GM19238 (cell line): Measurements from ENCODE around the gene TMEM134.
"Not testable (repeated sequence)": the region's sequence is repeated elsewhere in the genome, so short reads cannot be mapped to it uniquely, and the experiment has no call there.

ENCODE experiments used
- DNase-seq: peaks from one replicate; pipeline ENCODE4 v3.0.0; 2011; ENCODE audit warnings: low spot score; ENCODE audit not compliant: insufficient read length

Gene TMEM134

DNA sequence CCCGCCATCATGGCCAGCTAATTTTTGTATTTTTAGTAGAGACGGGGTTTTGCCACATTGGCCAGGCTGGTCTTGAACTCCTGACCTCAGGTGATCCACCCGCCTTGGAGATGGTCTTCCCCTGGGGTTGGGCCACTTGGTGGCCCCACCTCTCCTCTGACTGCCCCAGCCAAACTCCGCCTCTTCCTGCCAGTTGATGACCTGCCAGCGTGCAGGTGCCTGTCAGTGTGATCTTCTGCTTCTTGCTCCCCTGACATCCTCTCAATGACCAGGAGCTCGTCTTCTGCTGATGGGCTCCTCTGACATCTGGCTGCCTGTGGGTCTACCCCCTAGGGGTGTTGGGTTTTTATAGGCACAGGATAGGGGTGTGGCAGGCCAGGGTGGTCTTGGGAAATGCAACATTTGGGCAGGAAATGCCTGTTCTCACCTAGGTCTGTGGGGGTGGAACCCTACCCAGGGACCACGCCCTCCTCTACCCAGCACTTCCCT, 16.9 kb upstream of the TMEM134 start:
- not testable (repeated sequence) for DNase-seq

- no peak for DNase-seq
Observed at GRCh38 chr11:67484847-67485311, 15.8 kb upstream of the TMEM134 start.

DNA sequence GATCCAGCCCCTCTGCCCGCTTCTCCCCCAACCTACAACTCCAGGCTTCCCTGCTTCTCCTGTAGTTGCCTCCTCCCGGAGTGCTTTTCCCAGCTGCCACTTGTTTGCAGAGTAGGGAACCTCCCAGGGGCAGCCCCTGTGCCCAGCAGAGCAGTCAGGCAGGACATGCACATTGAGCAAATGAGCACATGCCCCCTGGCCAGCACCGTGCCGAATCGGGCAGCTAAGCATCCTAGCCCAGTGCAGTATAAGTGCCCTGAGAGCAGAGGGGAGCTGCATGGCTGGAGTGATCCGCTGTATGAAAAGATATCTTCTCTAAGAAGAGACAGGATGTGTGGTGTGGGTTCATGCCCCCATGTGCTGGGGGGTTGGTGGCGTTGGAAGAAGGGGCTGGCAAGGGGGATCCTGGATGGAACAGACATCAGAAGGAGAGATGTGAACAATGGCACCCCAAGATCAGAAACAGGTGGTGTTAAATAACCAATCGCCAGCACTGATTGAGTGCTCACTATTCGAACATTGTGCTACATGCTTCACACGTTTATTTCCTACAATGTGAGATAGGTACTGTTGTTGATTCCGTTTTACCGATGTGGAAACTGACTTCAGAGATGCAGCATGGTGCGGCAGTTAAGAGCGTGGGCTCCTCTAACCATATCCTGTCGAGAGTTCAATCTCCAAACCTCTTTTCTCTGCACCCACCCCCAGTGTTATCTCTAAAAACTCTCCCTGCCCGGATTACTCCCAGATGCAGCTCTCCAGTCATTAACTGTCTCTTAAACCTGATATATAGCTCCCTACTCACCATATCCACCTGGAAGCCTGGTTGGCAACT, 15.0 kb upstream of the TMEM134 start:
- no peak for DNase-seq

GRCh38 chr11:67482827-67483798, 14.1 kb upstream of the TMEM134 start, which contains the start of gene AIP:
Gene AIP (plus strand): TSS chr11:67483026. CDS start chr11:67483159, 133 bp downstream.
- DNase-seq = peak; percentile 99

DNA sequence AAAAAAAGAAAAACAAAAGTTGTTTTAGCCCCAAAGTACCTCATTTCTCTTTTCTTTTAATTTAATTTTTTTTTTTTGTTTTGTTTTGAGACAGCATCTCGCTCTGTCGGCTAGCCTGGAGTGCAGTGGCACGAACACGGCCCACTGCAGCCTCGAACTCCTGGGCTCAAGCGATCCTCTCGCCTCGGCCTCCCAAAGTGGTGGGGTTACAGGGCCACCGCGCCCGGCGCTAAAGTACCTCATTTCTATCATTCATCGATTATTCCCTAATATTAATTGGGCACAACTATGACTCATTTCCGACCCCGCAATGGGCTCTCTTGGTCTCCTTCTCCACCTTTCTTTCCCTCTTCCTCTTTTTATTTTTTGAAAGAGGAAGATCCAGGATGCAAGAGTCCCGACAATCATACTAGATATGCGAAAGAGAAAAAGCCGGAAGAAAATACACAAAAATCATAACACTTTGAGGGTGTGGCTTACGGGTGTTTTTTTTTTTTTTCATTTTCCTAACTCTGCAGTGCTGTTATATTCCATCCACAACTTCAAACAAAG, 13.3 kb upstream of the TMEM134 start:
- DNase-seq = no peak

DNA sequence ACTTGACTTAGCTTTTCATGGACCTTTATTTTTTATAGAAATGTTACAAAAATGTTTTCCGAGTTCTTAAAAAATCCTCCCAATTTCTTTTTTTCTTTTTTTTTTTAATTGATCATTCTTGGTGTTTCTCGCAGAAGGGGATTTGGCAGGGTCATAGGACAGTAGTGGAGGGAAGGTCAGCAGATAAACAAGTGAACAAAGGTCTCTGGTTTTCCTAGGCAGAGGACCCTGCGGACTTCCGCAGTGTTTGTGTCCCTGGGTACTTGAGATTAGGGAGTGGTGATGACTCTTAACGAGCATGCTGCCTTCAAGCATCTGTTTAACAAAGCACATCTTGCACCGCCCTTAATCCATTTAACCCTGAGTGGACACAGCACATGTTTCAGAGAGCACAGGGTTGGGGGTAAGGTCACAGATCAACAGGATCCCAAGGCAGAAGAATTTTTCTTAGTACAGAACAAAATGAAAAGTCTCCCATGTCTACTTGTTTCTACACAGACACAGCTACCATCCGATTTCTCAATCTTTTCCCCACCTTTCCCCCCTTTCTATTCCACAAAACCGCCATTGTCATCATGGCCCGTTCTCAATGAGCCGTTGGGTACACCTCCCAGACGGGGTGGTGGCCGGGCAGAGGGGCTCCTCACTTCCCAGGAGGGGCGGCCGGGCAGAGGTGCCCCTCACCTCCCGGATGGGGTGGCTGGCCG, 8.4 kb upstream of the TMEM134 start:
- DNase-seq = not testable (repeated sequence)

DNA sequence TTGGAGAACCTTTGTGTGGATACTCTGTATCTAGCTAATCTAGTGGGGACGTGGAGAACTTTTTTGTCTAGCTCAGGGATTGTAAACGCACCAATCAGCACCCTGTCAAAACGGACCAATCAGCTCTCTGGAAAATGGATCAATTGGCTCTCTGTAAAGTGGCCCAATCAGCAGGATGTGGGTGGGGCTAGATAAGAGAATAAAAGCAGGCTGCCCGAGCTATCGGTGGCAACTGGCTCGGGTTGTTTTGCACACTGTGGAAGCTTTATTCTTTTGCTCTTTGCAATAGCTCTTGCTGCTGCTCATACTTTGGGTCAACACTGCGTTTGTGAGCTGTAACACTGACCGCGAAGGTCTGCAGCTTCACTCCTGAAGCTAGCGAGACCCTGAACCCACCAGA, 7.6 kb upstream of the TMEM134 start:
- not testable (repeated sequence) for DNase-seq

- DNase-seq = no peak
Observed at GRCh38 chr11:67472882-67473281, 3.8 kb upstream of the TMEM134 start.

- DNase-seq = no peak
Observed at GRCh38 chr11:67470337-67471002, 1.4 kb upstream of the TMEM134 start.

GRCh38 chr11:67469508-67469811, 409 bp upstream of the TMEM134 start:
- DNase-seq = no peak

GRCh38 chr11:67468456-67468758, 644 bp downstream of the TMEM134 start:
- no peak for DNase-seq

- DNase-seq = no peak
Observed at GRCh38 chr11:67468056-67468455, 995 bp downstream of the TMEM134 start.

DNA sequence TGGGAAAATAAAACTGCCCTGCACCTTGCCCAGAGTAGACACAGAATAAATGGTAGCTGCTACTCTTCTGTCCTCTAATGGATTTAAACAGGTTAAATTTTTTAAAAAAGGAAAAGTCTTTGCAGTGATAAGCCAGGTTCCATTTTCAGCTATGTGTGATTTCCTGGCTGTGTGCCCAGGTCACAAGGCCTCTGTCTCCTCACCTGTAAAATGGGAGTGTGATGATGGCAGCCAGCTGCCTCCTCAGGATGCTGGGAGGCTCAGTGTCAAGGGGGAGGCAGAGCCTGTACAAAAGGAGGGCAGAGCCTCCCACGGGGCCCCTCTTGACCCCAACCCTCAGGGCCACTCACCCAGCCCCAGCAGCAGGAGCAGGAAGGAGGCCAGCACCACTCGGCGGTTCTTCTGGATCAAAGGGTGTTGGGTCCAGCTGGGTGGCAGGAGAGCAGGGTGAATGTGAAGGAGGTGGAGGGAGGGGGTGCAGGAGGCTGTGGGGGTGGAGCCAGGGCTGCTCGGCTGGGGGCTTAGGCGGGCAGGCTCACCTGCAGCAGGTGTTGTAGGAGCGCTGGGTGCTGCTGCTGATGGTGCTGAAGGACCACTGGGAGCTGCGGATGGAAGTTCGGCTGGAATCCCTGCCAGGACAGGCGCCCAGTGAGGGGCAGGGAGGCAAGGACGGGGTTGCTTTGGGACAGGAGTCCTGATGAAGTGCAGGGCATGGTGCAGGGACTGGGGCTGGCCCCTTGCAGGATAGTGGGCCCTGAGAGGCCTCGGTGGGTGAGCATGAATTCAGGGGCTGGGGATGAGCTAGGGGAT, 1.9 kb downstream of the TMEM134 start:
- no peak for DNase-seq

- DNase-seq = no peak
Observed at GRCh38 chr11:67466367-67466766, 2.7 kb downstream of the TMEM134 start.

- not testable (repeated sequence) for DNase-seq
Observed at GRCh38 chr11:67465530-67465929, 3.5 kb downstream of the TMEM134 start.

- no peak for DNase-seq
Observed at GRCh38 chr11:67465189-67465510, 3.9 kb downstream of the TMEM134 start.

- DNase-seq = peak; percentile 93
Observed at GRCh38 chr11:67464411-67465188, 4.5 kb downstream of the TMEM134 start.

DNA sequence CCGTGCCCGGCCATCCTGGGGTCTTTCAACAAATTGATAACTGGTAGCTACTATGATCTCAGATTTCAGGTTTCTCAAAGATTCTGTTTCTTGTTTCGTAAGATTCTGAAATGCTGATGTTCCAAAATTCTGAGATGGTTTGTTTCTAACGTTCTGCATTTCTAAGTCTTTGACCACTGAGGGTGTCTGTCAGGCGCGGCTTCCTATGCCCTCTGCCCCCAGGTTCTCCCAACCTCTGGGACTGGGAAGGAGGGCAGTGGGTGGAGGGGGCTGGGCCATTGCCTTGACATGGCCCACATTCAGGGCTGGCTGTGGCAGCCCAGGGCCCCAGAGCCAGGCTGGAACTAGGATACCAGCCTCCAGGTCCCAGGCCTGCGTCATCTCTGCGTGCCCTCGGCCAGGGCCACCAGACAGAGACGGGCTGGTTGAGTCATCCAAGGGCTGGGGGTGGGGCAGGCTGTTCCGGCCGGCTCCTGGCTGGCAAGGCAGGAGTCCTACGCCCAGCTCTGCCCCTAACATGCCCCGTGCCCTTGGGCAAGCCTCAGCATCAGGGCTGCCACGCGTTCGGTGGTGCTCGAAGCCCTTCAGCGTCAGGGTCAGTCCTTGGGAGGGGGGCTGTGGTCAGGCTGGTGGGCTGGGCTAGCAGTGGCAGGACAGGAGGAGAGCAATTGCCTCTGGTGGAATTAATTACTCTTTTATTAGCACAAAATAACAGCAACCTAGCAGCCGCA, 5.2 kb downstream of the TMEM134 start:
- DNase-seq = no peak

DNA sequence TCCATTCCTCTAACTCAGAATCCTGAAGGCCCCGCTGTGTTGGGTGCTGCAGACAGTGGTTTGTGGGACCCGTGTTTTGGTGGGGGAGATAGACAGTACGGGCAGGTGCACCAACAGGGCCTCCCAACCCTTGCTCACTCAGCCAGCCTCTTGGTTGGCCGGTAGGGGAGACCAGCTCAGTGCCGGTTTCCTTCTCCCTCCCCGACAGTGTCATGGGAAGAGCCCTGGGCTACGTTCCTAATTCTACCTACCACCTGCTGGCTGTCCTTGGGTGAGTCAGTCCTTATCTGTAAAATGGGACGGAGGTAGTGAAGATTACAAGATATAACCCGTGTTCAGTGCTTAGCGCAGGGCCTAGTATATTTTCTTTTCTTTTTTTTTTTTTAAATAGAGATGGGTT, 5.9 kb downstream of the TMEM134 start:
- no peak for DNase-seq
